Activated CD4-positive, alpha-beta memory T cell treated with anti-CD3 and anti-CD28 coated beads, Interleukin-2, amount 10 ng/mL, durations not matched to agents 7 days and 5 days (primary cell): ENCODE results near the gene FOXJ2. TPM values are rescaled to one million over a fixed set of nuclear protein-coding genes. Genes with fewer than 3 reads are reported as not detected.
"Not testable (repeated sequence)": the region's sequence is repeated elsewhere in the genome, so short reads cannot be mapped to it uniquely, and the experiment has no call there.

Experiments used
- CTCF ChIA-PET: fragments of 350-600 bp; sonication (Branson Sonifier 250); formaldehyde crosslinking; loops from one replicate; lab custom pipeline; 2021; ENCODE audit warnings: antibody characterized with exemption, inconsistent platforms; lab: Charles Lee
- POLR2A ChIA-PET: fragments of 350-600 bp; sonication (Branson Sonifier 250); formaldehyde crosslinking; loops from one replicate; lab custom pipeline; 2021; ENCODE audit warnings: antibody characterized with exemption; lab: Charles Lee
- DNase-seq: peaks from one replicate; pipeline ENCODE4 v3.0.0-alpha.2; 2020
- H3K27ac Mint-ChIP-seq: one replicate; pipeline ENCODE4 v1.8.0; 2021; ENCODE audit warnings: mild to moderate bottlenecking, mixed read lengths
- H3K27me3 Mint-ChIP-seq: one replicate; pipeline ENCODE4 v1.8.0; 2021; ENCODE audit warnings: mixed read lengths
- H3K36me3 Mint-ChIP-seq: one replicate; pipeline ENCODE4 v1.8.0; 2021; ENCODE audit warnings: low read depth, mixed read lengths
- H3K4me1 Mint-ChIP-seq: one replicate; pipeline ENCODE4 v1.8.0; 2021; ENCODE audit warnings: mixed read lengths
- H3K4me3 Mint-ChIP-seq: one replicate; pipeline ENCODE4 v1.8.0; 2021; ENCODE audit warnings: mild to moderate bottlenecking, mixed read lengths
- H3K9me3 Mint-ChIP-seq: one replicate; pipeline ENCODE4 v1.8.0; 2021; ENCODE audit warnings: mixed read lengths
- total RNA-seq, 2 experiments: library from RNA; stranded (reverse); gene quantifications; one replicate each; pipeline ENCODE4 v1.2.3, GENCODE V29; 2021

The FOXJ2 gene
- total RNA-seq, 2 experiments from 2014 or later: 19.6 to 20.4 TPM

DNA sequence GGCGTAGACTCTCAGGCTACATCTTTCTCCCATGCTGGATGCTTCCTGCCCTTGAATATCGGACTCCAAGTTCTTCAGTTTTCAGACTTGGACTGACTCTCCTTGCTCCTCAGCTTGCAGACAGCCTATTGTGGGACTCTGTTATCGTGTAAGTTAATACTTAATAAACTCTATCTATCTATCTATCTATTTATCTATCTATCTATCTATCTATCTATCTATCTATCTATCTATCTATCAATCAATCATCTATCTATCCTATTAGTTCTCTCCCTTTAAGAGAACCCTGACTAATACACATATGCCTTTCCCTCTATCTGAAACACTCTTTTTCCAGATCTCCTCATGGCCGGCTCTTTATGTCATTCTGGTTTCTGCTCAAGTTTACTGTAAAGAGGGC lies 27.6 kb upstream of the FOXJ2 start:
- H3K27ac Mint-ChIP-seq, DNase-seq, H3K9me3 Mint-ChIP-seq, H3K36me3 Mint-ChIP-seq, H3K27me3 Mint-ChIP-seq, H3K4me1 Mint-ChIP-seq, POLR2A ChIA-PET, H3K4me3 Mint-ChIP-seq: not testable (repeated sequence)
- CTCF ChIA-PET: interaction anchor here (0.6 kb wide), 1 partner anchor 101 kb away, joined by 3 read pairs; no protein-coding TSS in a partner anchor

DNA sequence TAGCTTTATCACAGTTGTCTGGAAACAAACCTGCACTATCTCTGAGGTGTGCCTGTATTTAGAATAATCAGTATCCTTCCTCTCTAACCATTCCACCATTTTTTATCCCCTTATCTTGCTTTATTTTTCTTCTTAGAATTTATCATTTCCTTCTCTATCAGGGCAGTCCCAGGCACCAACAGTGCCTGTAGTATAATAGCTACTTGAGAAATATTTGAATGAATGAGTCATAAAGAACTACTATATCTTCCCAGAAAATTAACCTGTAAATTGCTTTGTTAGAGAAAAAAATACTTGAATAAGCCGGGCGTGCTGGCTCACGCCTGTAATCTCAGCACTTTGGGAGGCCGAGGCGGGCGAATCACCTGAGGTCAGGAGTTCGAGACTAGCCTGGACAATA lies 21.2 kb upstream of the FOXJ2 start:
- Mint-ChIP-seq H3K36me3 (no peaks in the 10 kb centered on the region), H3K27ac (no peak overlapping the region), H3K4me1 (no peaks in the 10 kb centered on the region), H3K27me3 (peaks cover 24% of the 10 kb centered on the region), H3K4me3 (no peak overlapping the region), H3K9me3 (no peaks in the 10 kb centered on the region)
- ChIA-PET CTCF (interaction anchor here (1.5 kb wide), 1 partner anchor 67 kb away, joined by 4 read pairs; no protein-coding TSS in a partner anchor), POLR2A (no interaction called here)
- no peak for DNase-seq

DNA sequence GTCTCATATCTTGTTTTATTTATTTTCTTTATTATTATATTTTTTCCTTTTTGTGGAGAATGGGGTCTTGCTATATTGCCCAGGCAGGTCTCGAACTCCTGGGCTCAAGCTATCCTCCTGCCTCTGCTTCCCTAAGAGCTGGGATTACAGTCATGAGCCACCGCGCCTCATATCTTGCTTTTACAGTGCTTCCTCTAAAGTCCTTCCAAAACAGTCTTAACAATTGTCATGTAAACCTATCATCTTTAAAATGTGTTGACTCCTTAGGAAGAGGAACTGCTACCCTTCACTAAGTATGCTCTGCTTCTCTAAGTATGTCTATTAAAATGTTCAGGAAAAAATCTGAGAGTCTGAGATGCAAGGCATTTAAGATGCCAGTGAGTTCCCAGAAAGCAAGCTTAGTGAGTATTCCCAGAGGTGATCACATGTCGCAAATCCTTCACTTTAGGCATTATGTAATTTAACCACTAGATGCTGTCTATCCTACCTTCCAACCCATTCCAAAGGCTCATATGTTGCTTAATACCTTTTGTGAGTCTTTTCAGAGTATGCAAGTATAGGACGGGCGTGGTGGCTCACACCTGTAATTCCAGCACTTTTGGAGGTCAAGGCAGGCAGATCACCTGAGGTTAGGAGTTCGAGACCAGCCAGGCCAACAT lies 19.7 kb upstream of the FOXJ2 start:
- ChIA-PET POLR2A (no interaction called here), CTCF (interaction anchor here (1.5 kb wide), 1 partner anchor 65 kb away, joined by 4 read pairs; no protein-coding TSS in a partner anchor)
- no peaks in the 10 kb centered on the region for H3K9me3 Mint-ChIP-seq
- H3K36me3 Mint-ChIP-seq: no peaks in the 10 kb centered on the region
- peaks cover 32% of the 10 kb centered on the region for H3K27me3 Mint-ChIP-seq
- no peak for DNase-seq
- H3K4me3 Mint-ChIP-seq: no peak overlapping the region
- no peak overlapping the region for H3K27ac Mint-ChIP-seq
- no peaks in the 10 kb centered on the region for H3K4me1 Mint-ChIP-seq

DNA sequence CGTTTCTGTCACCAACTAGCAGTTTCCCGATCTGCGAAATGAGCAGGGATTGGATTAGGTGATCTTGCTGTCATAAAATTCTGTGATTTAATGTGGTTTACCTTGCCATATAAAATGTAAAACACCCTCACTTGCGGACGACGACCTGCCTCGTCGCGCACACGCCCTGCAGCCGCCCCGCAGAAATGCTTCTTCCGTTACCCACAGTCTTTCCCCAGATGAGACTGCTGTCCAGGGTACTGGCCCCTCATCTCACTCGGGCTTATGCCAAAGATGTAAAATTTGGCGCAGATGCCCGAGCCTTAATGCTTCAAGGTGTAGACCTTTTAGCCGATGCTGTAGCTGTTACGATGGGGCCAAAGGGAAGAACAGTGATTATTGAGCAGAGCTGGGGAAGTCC lies 17.7 kb upstream of the FOXJ2 start:
- Mint-ChIP-seq H3K27me3 (peaks cover 37% of the 10 kb centered on the region), H3K36me3 (no peaks in the 10 kb centered on the region), H3K9me3 (no peaks in the 10 kb centered on the region), H3K4me3 (no peak overlapping the region), H3K27ac (no peak overlapping the region), H3K4me1 (peaks cover 3% of the 10 kb centered on the region)
- DNase-seq: no peak
- CTCF ChIA-PET: interaction anchor here (1.5 kb wide), 1 partner anchor 24 kb away, joined by 3 read pairs; no protein-coding TSS in a partner anchor
- POLR2A ChIA-PET: no interaction called here

DNA sequence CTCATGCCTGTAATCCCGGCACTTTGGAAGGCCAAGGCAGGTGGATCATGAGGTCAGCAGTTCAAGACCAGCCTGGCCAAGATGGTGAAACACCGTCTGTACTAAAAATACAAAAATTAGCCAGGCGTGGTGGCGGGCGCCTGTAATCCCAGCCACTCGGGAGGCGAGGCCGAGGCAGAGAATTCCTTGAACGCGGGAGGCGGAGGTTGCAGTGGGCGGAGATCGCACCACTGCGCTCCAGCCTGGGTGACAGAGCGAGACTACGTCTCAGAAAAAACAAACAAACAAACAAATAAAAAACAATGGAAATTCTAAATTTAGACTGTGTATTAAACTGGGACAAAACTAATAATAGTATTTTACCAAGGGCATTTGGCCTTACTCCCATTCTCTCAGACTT lies 14.3 kb upstream of the FOXJ2 start:
- H3K36me3 Mint-ChIP-seq, H3K9me3 Mint-ChIP-seq, H3K4me3 Mint-ChIP-seq, H3K4me1 Mint-ChIP-seq, DNase-seq, H3K27ac Mint-ChIP-seq, POLR2A ChIA-PET: not testable (repeated sequence)
- peaks cover 40% of the 10 kb centered on the region for H3K27me3 Mint-ChIP-seq
- CTCF ChIA-PET: interaction anchor here (1.0 kb wide), 1 partner anchor 26 kb away, joined by 3 read pairs; no protein-coding TSS in a partner anchor

DNA sequence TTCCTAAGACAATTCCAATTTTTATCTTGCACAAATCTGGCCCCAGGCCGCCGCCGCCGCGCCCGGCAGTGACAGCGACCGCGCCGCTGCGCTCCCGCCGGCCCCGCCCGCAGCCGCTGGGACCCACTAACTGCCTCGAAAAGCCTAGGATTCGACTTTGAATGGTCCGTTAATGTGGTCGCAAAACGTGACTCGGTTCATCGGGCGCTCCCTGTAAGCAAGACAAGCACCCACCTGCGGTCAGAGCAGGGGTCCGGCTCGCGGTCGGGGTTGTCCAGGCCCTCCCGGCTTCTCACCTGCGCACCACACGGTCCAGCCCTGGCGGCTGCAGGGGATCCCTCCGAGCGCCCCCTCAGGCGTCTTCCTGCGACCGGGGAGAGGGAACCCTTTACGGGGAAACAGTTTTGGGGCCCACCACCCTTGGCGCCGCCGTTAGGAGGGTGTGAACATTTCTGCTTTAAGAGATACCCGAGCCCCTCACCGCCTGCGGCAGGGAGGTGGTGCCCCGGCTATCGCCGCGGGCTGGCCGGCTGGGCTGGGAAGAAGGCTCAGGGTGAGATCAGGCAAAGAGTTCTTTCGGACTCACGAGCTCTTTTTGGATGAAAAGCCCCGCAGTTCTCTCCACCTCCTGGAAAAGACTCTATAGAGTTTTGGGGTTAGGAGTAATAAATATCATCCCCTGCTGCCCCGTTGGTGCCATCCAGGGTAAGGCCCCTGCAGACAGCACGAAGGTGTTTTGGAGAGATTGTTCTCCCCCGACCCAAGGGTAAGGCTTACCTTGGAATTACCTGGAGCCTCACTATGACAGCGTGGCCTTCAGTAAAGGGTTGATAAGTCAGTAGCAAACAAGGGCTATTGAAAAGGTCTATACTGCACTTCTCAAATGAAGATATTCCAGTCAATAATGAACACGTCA lies 13.6 kb upstream of the FOXJ2 start:
- Mint-ChIP-seq H3K4me1 (peaks cover 3% of the 10 kb centered on the region), H3K4me3 (no peak overlapping the region), H3K27ac (no peak overlapping the region), H3K27me3 (peaks cover 40% of the 10 kb centered on the region), H3K9me3 (no peaks in the 10 kb centered on the region), H3K36me3 (no peaks in the 10 kb centered on the region)
- ChIA-PET POLR2A (no interaction called here), CTCF (no interaction called here)
- DNase-seq: no peak

DNA sequence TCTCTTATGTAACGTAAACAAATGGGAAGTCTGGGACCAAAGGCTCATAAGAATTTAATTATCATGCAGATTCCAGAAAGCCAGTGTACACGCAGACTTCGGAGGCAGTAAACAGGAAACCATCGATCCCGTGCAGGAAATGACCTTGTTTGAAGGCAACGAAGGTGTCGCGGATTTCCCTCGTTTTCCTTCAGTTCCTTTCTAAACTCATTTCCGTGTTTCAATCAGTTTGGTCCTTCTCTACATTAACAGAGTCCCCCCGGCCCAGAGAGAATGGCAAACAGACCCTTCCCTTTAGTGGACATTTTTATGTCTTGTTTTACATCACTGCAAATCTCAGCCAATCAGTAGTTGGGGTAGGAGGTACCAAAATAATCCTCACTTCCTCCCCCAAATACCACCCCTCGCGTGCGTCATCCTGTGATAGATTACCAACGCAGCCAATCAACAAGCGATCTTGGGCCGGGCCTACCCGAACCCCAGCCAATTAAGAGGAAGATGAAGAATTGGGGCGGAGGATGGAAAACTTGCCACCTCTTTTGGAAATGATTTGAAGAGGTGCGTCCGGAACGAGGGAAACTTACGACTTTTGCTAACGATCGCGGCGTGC lies 6.1 kb upstream of the FOXJ2 start:
- CTCF ChIA-PET: interaction anchor here (1.6 to 2.2 kb wide), 4 partner anchors 12 to 93 kb away, joined by 5 to 13 read pairs (median 5); no protein-coding TSS in a partner anchor
- Mint-ChIP-seq H3K27ac (peak overlapping the region; percentile 99), H3K4me1 (peaks cover 17% of the 10 kb centered on the region), H3K9me3 (no peaks in the 10 kb centered on the region), H3K36me3 (no peaks in the 10 kb centered on the region), H3K27me3 (no peaks in the 10 kb centered on the region), H3K4me3 (peak overlapping the region; percentile 88)
- POLR2A ChIA-PET: interaction anchor here (0.7 to 2.5 kb wide), 15 partner anchors 9 to 837 kb away, joined by 3 to 20 read pairs (median 7); partner anchors contain the start of genes C3AR1, NECAP1, PEX5 and SLC2A3
- peak; percentile 98 for DNase-seq

DNA sequence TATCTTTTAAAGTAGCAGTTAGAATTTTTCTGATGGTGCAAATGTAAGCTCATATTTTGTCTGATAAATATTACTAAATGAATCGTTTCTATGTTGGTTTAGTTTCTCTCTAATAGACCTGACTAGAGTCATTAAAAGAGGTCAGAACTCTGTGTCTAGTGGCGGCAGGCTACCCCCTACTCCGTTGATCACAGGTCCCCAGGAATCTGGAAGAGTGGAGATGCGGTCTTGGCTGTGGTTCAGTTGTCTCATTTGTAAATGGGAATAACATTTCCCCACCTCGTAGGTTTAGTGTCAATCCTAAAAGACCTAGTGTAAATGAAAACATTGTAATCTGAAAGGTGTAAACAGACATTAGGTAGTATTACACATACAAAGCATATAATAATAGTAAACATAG lies 4.7 kb upstream of the FOXJ2 start:
- H3K4me1 Mint-ChIP-seq: peaks cover 22% of the 10 kb centered on the region
- no peaks in the 10 kb centered on the region for H3K9me3 Mint-ChIP-seq
- DNase-seq: no peak
- CTCF ChIA-PET: interaction anchor here (0.9 to 2.2 kb wide), 8 partner anchors 11 to 196 kb away, joined by 3 to 13 read pairs (median 4); partner anchors contain the start of gene SLC2A3
- no peaks in the 10 kb centered on the region for H3K36me3 Mint-ChIP-seq
- peak overlapping the region; percentile 88 for H3K4me3 Mint-ChIP-seq
- H3K27ac Mint-ChIP-seq: peak overlapping the region; percentile 99
- H3K27me3 Mint-ChIP-seq: no peaks in the 10 kb centered on the region
- POLR2A ChIA-PET: interaction anchor here (1.1 to 2.5 kb wide), 9 partner anchors 11 to 216 kb away, joined by 3 to 20 read pairs (median 9); partner anchors contain the start of genes C3AR1 and NECAP1

DNA sequence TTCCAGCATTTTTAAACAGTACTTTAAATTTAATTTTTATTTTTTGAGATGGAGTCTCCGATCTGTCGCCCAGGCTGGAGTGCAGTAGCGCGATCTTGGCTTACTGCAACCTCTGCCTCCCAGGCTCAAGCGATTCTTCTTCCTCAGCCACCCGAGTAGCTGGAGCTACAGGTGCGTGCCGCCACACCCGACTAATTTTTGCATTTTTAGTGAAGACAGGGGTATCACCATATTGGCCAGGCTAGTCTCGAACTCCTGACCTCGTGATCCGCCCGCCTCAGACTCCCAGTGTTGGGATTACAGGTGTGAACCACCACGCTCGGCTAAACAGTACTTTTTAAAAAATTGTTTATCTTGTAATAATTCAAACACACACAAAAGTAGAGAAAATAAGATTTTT lies 4.2 kb upstream of the FOXJ2 start:
- DNase-seq: no peak
- no peaks in the 10 kb centered on the region for H3K9me3 Mint-ChIP-seq
- H3K27me3 Mint-ChIP-seq: no peaks in the 10 kb centered on the region
- no peaks in the 10 kb centered on the region for H3K36me3 Mint-ChIP-seq
- no peak overlapping the region for H3K27ac Mint-ChIP-seq
- ChIA-PET POLR2A (interaction anchor here (1.3 to 2.5 kb wide), 3 partner anchors 10 to 53 kb away, joined by 6 to 20 read pairs (median 15); partner anchors contain the start of gene NECAP1), CTCF (interaction anchor here (1.1 to 2.2 kb wide), 5 partner anchors 10 to 95 kb away, joined by 4 to 13 read pairs (median 5); no protein-coding TSS in a partner anchor)
- peaks cover 24% of the 10 kb centered on the region for H3K4me1 Mint-ChIP-seq
- no peak overlapping the region for H3K4me3 Mint-ChIP-seq

DNA sequence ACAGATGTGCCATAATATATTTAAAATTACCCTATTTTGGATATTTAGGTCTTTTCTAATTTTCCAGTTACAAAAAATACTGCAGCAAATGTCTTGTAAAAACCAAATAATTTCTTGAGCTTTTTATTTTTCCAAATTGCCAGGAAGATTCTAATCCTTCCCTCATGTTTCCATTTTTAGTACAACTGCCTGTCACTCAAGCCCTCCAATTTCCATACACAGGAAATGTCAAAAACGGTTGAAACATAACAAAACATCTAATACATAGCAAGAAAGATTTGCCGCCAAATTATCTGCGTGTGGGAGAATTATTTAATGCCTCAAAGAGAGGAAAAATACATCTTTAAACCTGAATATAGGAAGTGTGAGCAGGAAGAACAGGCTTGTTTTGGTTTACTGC lies 2.3 kb upstream of the FOXJ2 start:
- CTCF ChIA-PET: no interaction called here
- H3K9me3 Mint-ChIP-seq: no peaks in the 10 kb centered on the region
- DNase-seq: no peak
- POLR2A ChIA-PET: interaction anchor here (0.9 kb wide), 1 partner anchor 72 kb away, joined by 3 read pairs; no protein-coding TSS in a partner anchor
- H3K36me3 Mint-ChIP-seq: peaks cover 7% of the 10 kb centered on the region
- H3K27ac Mint-ChIP-seq: no peak overlapping the region
- H3K4me1 Mint-ChIP-seq: peaks cover 42% of the 10 kb centered on the region
- no peaks in the 10 kb centered on the region for H3K27me3 Mint-ChIP-seq
- H3K4me3 Mint-ChIP-seq: no peak overlapping the region

DNA sequence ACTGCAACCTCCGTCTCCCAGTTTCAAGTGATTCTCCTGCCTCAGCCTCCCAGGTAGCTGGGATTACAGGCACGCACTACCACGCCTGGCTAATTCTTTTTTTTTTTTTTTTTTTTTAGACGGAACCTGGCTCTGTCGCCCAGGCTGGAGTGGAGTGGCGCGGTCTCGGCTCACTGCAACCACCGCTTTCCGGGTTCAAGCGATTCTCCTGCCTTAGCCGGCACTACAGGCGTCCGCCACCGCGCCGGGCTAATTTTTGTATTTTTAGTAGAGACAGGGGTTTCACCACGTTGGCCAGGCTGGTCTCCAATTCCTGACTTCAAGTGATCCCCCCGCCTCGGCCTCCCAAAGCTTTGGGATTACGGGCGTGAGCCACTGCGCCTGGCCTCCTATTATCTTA lies 1.5 kb upstream of the FOXJ2 start:
- H3K9me3 Mint-ChIP-seq, DNase-seq, H3K4me3 Mint-ChIP-seq, H3K36me3 Mint-ChIP-seq, H3K27ac Mint-ChIP-seq, H3K27me3 Mint-ChIP-seq, CTCF ChIA-PET: not testable (repeated sequence)
- POLR2A ChIA-PET: interaction anchor here (0.9 to 1.6 kb wide), 2 partner anchors 73 to 105 kb away, joined by 3 to 4 read pairs; no protein-coding TSS in a partner anchor
- peaks cover 47% of the 10 kb centered on the region for H3K4me1 Mint-ChIP-seq

DNA sequence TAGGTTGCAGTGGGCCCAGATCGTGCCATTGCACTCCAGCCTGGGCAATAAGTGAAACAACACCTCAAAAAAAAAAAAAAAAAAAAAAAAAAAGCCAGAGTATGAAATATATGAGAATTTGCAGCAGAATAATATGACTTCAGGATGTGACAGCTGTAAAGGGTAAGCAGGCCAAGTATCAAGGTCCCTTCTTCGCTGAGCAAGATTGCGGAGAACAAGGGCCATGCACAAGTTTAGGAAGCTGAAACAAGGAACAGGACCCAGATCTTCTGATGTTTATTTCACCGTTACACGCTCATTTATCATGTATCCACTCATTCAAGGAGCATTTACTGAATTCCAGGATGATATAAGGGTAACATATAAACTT lies 659 bp upstream of the FOXJ2 start:
- DNase-seq: no peak
- CTCF ChIA-PET: interaction anchor here (0.6 to 2.1 kb wide), 3 partner anchors 33 to 98 kb away, joined by 3 to 5 read pairs (median 4); no protein-coding TSS in a partner anchor

More for the DNA sequence above, 659 bp upstream of the FOXJ2 start:
- Mint-ChIP-seq H3K36me3 (peaks cover 7% of the 10 kb centered on the region), H3K4me3 (peak overlapping the region; percentile 78), H3K27me3 (no peaks in the 10 kb centered on the region), H3K27ac (peak overlapping the region; percentile 36), H3K4me1 (peaks cover 49% of the 10 kb centered on the region), H3K9me3 (no peaks in the 10 kb centered on the region)
- POLR2A ChIA-PET: interaction anchor here (1.0 to 1.6 kb wide), 5 partner anchors 9 to 106 kb away, joined by 3 to 6 read pairs (median 4); partner anchors contain the start of gene C3AR1
